Liver (tissue), 9 donors: Measurements from ENCODE around the gene TMED1. TPM values are rescaled to one million over a fixed set of nuclear protein-coding genes. Genes with fewer than 3 reads are reported as not detected.

Experiments
- DNase-seq: peaks from one replicate; pipeline ENCODE4 v3.0.0-alpha.2; 2017; ENCODE audit warnings: low spot score
- H3K27ac ChIP-seq, 2 donors: one replicate each; pipeline ENCODE4 v1.7.0; 2013; ENCODE audit warnings: inconsistent platforms in 2 of 2, low read length in 2 of 2, control low read depth in 1 of 2, low read depth in 1 of 2, mild to moderate bottlenecking in 1 of 2
- H3K27me3 ChIP-seq, 4 donors: one replicate each; pipeline versions ENCODE4 v1.6.1 to v1.7.0; 2013; ENCODE audit warnings: low read length in 3 of 4, inconsistent platforms in 1 of 4, mild to moderate bottlenecking in 1 of 4, moderate library complexity in 1 of 4; ENCODE audit not compliant: control insufficient read depth in 4 of 4, insufficient read depth in 4 of 4
- H3K36me3 ChIP-seq, 4 donors: one replicate each; pipeline versions ENCODE4 v1.6.1 to v1.7.0; 2013; ENCODE audit warnings: low read length in 3 of 4, mild to moderate bottlenecking in 3 of 4, low read depth in 1 of 4, moderate library complexity in 1 of 4; ENCODE audit not compliant: control insufficient read depth in 4 of 4, insufficient read depth in 3 of 4
- H3K4me1 ChIP-seq, 4 donors: one replicate each; pipeline versions ENCODE4 v1.6.1 to v1.7.0; 2013; ENCODE audit warnings: low read length in 3 of 4, mild to moderate bottlenecking in 3 of 4, moderate library complexity in 1 of 4; ENCODE audit not compliant: control insufficient read depth in 4 of 4, insufficient read depth in 4 of 4
- H3K4me3 ChIP-seq, 3 donors: one replicate each; pipeline versions ENCODE4 v1.6.1 to v1.7.0; 2013; ENCODE audit warnings: low read length in 3 of 3, control low read depth in 1 of 3, low read depth in 1 of 3, mild to moderate bottlenecking in 1 of 3
- H3K9ac ChIP-seq, 2 donors: one replicate each; pipeline ENCODE4 v1.7.0; 2013; ENCODE audit warnings: low read length in 2 of 2, mild to moderate bottlenecking in 2 of 2, moderate library complexity in 2 of 2, control low read depth in 1 of 2, low read depth in 1 of 2
- H3K9me3 ChIP-seq, 4 donors: one replicate each; pipeline versions ENCODE4 v1.6.1 to v1.7.0; 2013; ENCODE audit warnings: low read length in 3 of 4; ENCODE audit not compliant: control insufficient read depth in 4 of 4
- ATF3 ChIP-seq: IDR thresholded peaks from 2 replicates; pipeline ENCODE4 v1.6.1; 2016; ENCODE audit warnings: antibody characterized with exemption
- CTCF ChIP-seq: fragments of 150-350 bp; IDR thresholded peaks from 2 replicates; pipeline ENCODE4 v1.5.1; 2017; ENCODE audit warnings: improper control_type of control experiment, low read depth, low read length; ENCODE audit not compliant: missing input control
- EGR1 ChIP-seq, 2 donors: IDR thresholded peaks; 2 replicates each; pipeline ENCODE4 v1.6.1; 2016 to 2018; ENCODE audit warnings: antibody characterized with exemption in 2 of 2, low read depth in 2 of 2
- FOXA1 ChIP-seq: IDR thresholded peaks from 2 replicates; pipeline ENCODE4 v1.6.1; 2016; ENCODE audit warnings: antibody characterized with exemption
- FOXA2 ChIP-seq: IDR thresholded peaks from 2 replicates; pipeline ENCODE4 v1.6.1; 2016; ENCODE audit warnings: antibody characterized with exemption
- GABPA ChIP-seq, 2 donors: IDR thresholded peaks in 1 of 2; conservative IDR thresholded peaks in 1 of 2; 2 replicates each; pipeline ENCODE4 v1.6.1; 2016; ENCODE audit warnings: antibody characterized with exemption in 2 of 2, mild to moderate bottlenecking in 1 of 2, moderate library complexity in 1 of 2
- HNF4A ChIP-seq, 2 donors: conservative IDR thresholded peaks; 2 replicates each; pipeline ENCODE4 v1.6.1; 2016; ENCODE audit warnings: antibody characterized with exemption in 2 of 2, mild to moderate bottlenecking in 2 of 2
- HNF4G ChIP-seq: IDR thresholded peaks from 2 replicates; pipeline ENCODE4 v1.6.1; 2016; ENCODE audit warnings: antibody characterized with exemption
- JUND ChIP-seq, 2 donors: IDR thresholded peaks; 2 replicates each; pipeline ENCODE4 v1.6.1; 2016; ENCODE audit warnings: antibody characterized with exemption in 2 of 2
- MAX ChIP-seq: IDR thresholded peaks from 2 replicates; pipeline ENCODE4 v1.6.1; 2016; ENCODE audit warnings: antibody characterized with exemption
- NR2F2 ChIP-seq: IDR thresholded peaks from 2 replicates; pipeline ENCODE4 v1.6.1; 2016; ENCODE audit warnings: antibody characterized with exemption
- RAD21 ChIP-seq, 2 donors: IDR thresholded peaks; 2 replicates each; pipeline ENCODE4 v1.6.1; 2016; ENCODE audit warnings: antibody characterized with exemption in 2 of 2, mild to moderate bottlenecking in 2 of 2
- REST ChIP-seq: IDR thresholded peaks from 2 replicates; pipeline ENCODE4 v1.6.1; 2016; ENCODE audit warnings: antibody characterized with exemption, mild to moderate bottlenecking
- RXRA ChIP-seq, 2 donors: IDR thresholded peaks; 2 replicates each; pipeline ENCODE4 v1.6.1; 2017 to 2018; ENCODE audit warnings: antibody characterized with exemption in 2 of 2, mild to moderate bottlenecking in 1 of 2
- TAF1 ChIP-seq: conservative IDR thresholded peaks from 2 replicates; pipeline ENCODE4 v1.6.1; 2016; ENCODE audit warnings: antibody characterized with exemption, mild to moderate bottlenecking
- YY1 ChIP-seq: IDR thresholded peaks from 2 replicates; pipeline ENCODE4 v1.6.1; 2016; ENCODE audit warnings: antibody characterized with exemption, mild to moderate bottlenecking
- ZBTB33 ChIP-seq: IDR thresholded peaks from 2 replicates; pipeline ENCODE4 v1.6.1; 2016; ENCODE audit warnings: antibody characterized with exemption
- WGBS: extraction: QIAGEN DNeasy Blood & Tissue Kit; methylation state at CpG from one replicate; pipeline ENCODE4 v1.1.7; 2013; 5-methylcytosine and 5-hydroxymethylcytosine counted together
- polyA plus RNA-seq, 2 donors: library from polyadenylated mRNA; stranded (reverse) in 1 of 2; unstranded in 1 of 2; fragments of 200-250 nt in 1 of 2; fragments of >200 nt in 1 of 2; fragmentation: Nextera tagmentation in 1 of 2; extraction: Ambion mirVana in 1 of 2; gene quantifications; one replicate each; pipeline versions ENCODE4 v1.2.1 to v1.2.3, GENCODE V29; 2013 to 2015
- total RNA-seq, 2 donors: library from RNA; depleted of rRNA; stranded (reverse); fragments of >200 nt; gene quantifications; one replicate each; pipeline ENCODE4 v1.2.3, GENCODE V29; 2014
- donor health status: healthy.
- donor health status: healthy.
- donor health status: healthy.
- donor health status: healthy.
- donor health status: healthy.

TMED1 gene
- total and polyA plus RNA-seq, 4 donors = 17.8 to 34.7 (median 26.6) TPM

- TF ChIP-seq REST = no peak
Observed at GRCh38 chr19:10852941-10853340, 16.9 kb upstream of the TMED1 start (continued).

GRCh38 chr19:10852098-10852800 is 16.2 kb upstream of the TMED1 start:
- no peak for DNase-seq
- Histone ChIP-seq H3K4me3 (no peak overlapping the region), H3K9ac (no peak overlapping the region), H3K9me3 (no peaks in the 10 kb centered on the region), H3K27ac (no peak overlapping the region), H3K36me3 (no peaks in the 10 kb centered on the region), H3K27me3 (no peaks in the 10 kb centered on the region), H3K4me1 (no peaks in the 10 kb centered on the region)
- WGBS = 87% methylated on average over 7 of the region's 7 CpGs
- TF ChIP-seq HNF4A (conservative IDR thresholded peaks at IDR 0.05) = no peak
- no peak for TF ChIP-seq REST
- no peak for TF ChIP-seq CTCF
- no peak for TF ChIP-seq FOXA2
- no peak for TF ChIP-seq FOXA1
- TF ChIP-seq ZBTB33 = no peak
- no peak for TF ChIP-seq NR2F2
- no peak for TF ChIP-seq EGR1 (IDR thresholded peaks at IDR 0.05; ENCODE audit: low read depth in 2 of 2)
- no peak for TF ChIP-seq GABPA (IDR thresholded peaks at IDR 0.05 in 1 of 2, conservative IDR thresholded peaks at IDR 0.05 in 1 of 2)
- TF ChIP-seq RAD21 (IDR thresholded peaks at IDR 0.05) = no peak
- TF ChIP-seq JUND (IDR thresholded peaks at IDR 0.05) = no peak
- TF ChIP-seq HNF4G = no peak
- no peak for TF ChIP-seq RXRA (IDR thresholded peaks at IDR 0.05)
- no peak for TF ChIP-seq ATF3
- no peak for TF ChIP-seq MAX
- TF ChIP-seq TAF1 = no peak
- no peak for TF ChIP-seq YY1
